Upper lobe of right lung (tissue), 1 donor: ENCODE measurements around the gene C10orf71. TPM values are rescaled to one million over a fixed set of nuclear protein-coding genes. Genes with fewer than 3 reads are reported as not detected.

Experiments used
- ATAC-seq: fragments of 200-7000 bp; cut with Tn5 transposase; one replicate; pipeline ENCODE4 v1.9.1; 2020; ENCODE audit warnings: mild to moderate bottlenecking, moderate library complexity
- DNase-seq: peaks from one replicate; pipeline ENCODE4 v3.0.0-alpha.2; 2020
- H3K27ac ChIP-seq: fragments of 200-600 bp; one replicate; pipeline ENCODE4 v1.8.0; 2022
- H3K27me3 ChIP-seq: fragments of 200-600 bp; one replicate; pipeline ENCODE4 v1.8.0; 2022; ENCODE audit warnings: mild to moderate bottlenecking
- H3K36me3 ChIP-seq: fragments of 200-600 bp; one replicate; pipeline ENCODE4 v1.8.0; 2022
- H3K4me1 ChIP-seq: fragments of 200-600 bp; one replicate; pipeline ENCODE4 v1.8.0; 2022
- H3K4me3 ChIP-seq: fragments of 200-600 bp; one replicate; pipeline ENCODE4 v1.8.0; 2022; ENCODE audit warnings: mild to moderate bottlenecking
- H3K9me3 ChIP-seq: fragments of 200-600 bp; one replicate; pipeline ENCODE4 v1.8.0; 2022
- intact Hi-C: fragments of 100-400 bp; cut with DNase I; formaldehyde crosslinking; loops from one replicate; pipeline ENCODE4 v1.11.0; 2022
- long read RNA-seq: library from polyadenylated mRNA; unstranded; transcript quantifications from one replicate; pipeline ENCODE4 v2.0.0, GENCODE V29; 2021
- total RNA-seq: library from RNA; stranded (reverse); fragmentation: NEBNext Ultra II Directional; extraction: Animal tissue kit (Norgen Biotek cat#: 25700); gene quantifications from one replicate; pipeline ENCODE4 v1.2.1, GENCODE V29; 2021
- TF ChIP-seq, protein P1 (sequence below): fragments of 200-600 bp; IDR thresholded peaks from one replicate; pipeline ENCODE4 v1.8.0; 2022; ENCODE audit warnings: antibody characterized with exemption
- donor health status: DM: no; HTN: yes; CAD: no; lungs with severe emphysema.

Gene C10orf71, protein sequence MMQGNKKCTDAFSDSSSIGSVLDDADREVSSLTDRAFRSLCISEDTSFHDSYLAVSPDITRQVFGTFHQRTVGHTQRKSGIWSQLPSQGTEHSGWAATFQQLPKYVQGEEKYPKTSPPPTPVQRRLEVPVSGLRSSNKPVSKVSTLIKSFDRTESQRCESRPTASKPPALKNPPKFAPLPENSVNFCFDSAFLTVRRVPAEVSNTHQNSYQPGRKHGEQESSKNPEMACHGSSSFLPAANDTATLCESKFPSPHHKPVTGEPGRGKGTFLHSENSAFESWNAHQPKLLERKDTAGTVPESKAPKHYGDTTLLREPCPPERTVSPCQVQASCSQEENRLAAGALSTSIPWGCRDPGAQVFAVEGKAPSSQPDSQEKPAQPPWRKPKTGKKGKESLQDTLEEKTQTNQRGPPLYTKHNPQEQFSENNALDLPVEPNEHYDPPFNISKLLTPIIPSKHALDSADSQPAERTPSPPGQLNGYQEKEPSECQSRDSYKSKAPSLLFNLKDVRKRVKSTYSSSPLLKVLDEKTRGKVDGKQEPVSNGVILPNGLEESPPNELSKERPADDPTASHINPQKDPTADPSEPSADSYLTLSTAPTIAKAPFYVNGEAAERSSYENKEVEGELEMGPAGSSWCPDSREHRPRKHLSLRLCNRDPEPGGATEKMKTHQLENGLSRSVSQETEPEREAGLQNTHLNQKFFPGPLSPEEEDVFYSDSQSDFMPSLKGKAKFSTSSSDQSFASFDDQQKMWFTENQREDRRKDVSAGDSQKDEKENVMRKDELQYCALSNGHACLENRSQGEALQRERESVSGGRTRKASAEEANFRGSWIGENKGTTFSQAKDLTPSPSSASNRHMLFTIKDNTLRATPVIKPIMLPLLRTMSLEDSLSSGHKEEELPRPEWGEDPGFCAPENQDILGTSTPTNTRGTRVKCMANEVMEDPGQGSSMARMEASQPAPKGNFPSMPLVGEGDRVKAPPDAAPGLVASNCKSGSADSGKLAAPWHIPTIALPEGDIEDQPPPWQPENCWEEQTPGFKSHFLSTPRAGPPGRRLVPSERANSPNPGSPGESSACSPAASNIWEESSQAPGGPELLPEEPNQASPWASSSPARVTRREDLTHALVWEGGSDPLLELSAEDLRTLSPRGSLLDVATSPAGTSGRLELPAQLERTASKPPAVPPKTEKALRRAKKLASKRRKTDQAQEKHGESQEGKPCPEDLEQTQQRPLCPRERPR (N-terminal part only)
- total RNA-seq = not detected
- long read RNA-seq = 0 reads

DNA sequence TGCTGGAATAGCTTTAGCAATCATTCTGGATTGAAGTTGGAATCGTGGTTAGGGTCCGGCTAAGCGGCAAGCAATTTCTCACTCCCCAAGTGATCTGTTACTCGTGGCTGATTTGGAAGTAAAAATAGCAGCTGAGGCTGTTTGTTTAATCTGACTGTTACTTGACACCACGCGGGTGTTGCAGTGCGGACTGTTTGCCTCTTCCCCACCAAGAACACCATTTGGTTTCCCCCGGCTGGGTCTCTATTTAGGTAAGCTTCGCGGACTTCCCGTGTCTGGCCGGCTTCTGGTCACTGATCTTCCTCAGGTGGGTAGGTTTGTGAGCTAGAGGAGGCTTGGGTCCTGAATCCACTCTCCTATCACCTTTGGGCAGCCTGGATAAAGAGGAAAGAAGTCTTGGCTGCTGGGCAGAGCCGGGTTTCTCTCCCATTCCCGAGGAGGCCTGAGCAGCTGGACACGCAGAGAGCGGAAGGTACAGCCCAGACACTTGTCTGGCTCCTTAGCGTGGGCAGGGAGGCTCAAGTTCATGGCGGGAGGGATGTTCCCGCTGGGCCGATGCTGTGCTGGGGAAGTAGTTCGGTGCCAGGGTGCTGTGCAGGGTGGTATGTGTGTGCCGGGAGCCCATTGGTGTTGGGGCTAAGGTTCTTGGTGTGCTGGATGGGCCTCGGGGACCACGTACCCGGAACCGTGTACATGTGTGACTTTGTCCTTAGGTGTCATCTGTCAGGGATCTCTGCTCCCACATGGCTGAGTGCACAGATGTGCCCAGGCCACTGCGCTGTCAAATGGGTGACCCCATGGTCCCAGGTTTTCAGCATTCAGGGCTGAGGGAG, at the start of gene C10orf71:
C10orf71 (plus strand) TSS at position 188 of the 833 bp plus-strand sequence. CDS start 23,376 bp downstream, outside the sequence.
- ATAC-seq (peak; percentile 7), DNase-seq (no peak)

DNA sequence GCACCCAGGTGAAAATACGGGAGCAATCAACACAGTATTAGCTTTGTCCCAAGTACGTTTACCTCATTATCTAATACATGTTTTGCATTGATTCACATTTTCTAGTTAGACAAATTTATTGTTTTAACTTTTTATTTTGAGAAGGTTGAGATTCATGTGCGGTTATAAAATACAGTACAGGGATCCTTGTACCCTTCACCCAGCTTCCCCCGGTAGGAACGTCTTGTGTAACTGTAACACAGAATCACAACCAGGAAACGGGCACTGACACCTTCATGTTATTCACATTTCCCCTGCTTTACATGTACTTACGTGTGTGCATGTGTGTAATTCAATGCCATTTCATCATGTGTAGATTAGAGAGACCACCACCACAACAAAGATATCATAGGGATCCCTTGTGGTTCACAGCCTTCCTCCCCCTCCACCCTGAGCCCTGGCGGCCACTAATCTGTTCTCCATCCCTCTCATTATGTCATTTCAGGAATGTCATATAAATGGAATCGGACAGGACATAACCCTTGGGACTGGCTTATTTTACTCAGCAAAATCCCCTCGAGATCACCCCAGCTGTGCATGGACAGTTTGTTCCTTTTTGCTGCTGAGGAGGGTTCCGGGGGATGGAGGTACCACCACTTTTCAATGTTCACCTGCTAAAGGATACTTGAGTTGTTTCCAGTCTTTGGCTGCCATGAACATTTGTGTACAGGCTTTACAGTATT, 46.5 kb upstream of the C10orf71 start:
- no peaks in the 10 kb centered on the region for H3K4me1 ChIP-seq
- H3K27ac ChIP-seq = no peak overlapping the region
- H3K36me3 ChIP-seq = no peaks in the 10 kb centered on the region
- intact Hi-C loops = no loop called here
- DNase-seq = no peak
- no peak overlapping the region for H3K4me3 ChIP-seq
- TF ChIP-seq, protein P1, sequence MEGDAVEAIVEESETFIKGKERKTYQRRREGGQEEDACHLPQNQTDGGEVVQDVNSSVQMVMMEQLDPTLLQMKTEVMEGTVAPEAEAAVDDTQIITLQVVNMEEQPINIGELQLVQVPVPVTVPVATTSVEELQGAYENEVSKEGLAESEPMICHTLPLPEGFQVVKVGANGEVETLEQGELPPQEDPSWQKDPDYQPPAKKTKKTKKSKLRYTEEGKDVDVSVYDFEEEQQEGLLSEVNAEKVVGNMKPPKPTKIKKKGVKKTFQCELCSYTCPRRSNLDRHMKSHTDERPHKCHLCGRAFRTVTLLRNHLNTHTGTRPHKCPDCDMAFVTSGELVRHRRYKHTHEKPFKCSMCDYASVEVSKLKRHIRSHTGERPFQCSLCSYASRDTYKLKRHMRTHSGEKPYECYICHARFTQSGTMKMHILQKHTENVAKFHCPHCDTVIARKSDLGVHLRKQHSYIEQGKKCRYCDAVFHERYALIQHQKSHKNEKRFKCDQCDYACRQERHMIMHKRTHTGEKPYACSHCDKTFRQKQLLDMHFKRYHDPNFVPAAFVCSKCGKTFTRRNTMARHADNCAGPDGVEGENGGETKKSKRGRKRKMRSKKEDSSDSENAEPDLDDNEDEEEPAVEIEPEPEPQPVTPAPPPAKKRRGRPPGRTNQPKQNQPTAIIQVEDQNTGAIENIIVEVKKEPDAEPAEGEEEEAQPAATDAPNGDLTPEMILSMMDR = no peak
- no peaks in the 10 kb centered on the region for H3K27me3 ChIP-seq
- no peaks in the 10 kb centered on the region for H3K9me3 ChIP-seq
- ATAC-seq = no peak

More for the DNA sequence above, at the start of gene C10orf71:
- H3K9me3 ChIP-seq = no peaks in the 10 kb centered on the region
- no peak within 1 kb of the TSS for H3K4me3 ChIP-seq
- no peak within 1 kb of the TSS for H3K27ac ChIP-seq
- TF ChIP-seq, protein P1 = no peak
- H3K27me3 ChIP-seq = no peaks in the 10 kb centered on the region
- H3K4me1 ChIP-seq = peaks cover 6% of the 10 kb centered on the region
- intact Hi-C loops = no loop called here
- no peaks in the 10 kb centered on the region for H3K36me3 ChIP-seq

DNA sequence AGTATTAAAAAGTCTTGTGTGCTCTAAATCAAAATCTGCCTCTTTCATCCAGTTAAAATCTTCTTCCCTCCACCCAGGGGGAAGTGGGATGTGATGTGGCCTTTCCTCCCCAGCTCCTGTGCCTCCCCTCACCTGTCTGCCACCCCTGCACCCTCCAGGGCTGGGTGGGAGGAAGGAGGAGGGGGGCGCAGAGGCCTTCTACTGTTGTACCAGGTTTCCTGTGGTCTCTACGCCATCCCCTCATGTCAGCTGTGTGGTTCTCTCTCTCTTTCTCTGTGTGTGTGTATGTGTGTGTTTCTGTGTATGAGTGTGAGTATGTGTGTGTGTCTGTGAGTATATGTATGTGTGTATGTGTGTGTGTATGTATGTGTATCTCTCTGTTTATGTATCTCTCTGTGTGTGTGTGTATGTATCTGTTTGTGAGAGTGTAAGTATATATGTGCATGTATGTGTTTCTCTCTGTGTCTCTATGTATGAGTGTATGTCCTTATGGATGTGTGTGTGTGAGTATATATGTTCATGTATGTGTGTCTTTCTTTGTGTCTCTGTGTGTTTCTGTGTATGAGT, 45.5 kb upstream of the C10orf71 start:
- peak; percentile 17 for ATAC-seq
- TF ChIP-seq, protein P1 = no peak
- no peak for DNase-seq

DNA sequence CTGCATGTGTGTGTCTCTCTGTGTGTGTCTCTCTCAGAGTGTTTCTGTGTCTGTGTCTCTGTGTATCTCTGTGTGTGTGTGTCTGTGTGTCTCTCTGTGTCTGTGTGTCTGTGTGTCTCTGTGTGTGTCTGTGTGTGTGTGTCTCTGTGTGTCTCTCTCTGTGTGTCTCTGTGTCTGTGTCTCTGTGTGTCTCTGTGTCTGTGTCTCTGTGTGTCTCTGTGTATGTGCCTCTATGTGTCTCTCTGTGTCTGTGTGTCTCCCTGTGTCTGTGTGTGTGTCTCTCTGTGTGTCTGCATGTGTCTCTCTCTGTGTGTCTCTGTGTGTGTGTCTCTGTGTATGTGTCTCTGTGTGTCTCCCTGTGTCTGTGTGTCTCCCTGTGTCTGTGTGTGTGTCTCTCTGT, 44.8 kb upstream of the C10orf71 start:
- H3K27me3 ChIP-seq = no peaks in the 10 kb centered on the region
- H3K4me3 ChIP-seq = no peak overlapping the region
- intact Hi-C loops = no loop called here
- DNase-seq = no peak
- H3K4me1 ChIP-seq = no peaks in the 10 kb centered on the region
- H3K9me3 ChIP-seq = no peaks in the 10 kb centered on the region
- no peak overlapping the region for H3K27ac ChIP-seq
- no peak for ATAC-seq
- H3K36me3 ChIP-seq = no peaks in the 10 kb centered on the region
- TF ChIP-seq, protein P1 = no peak

More for the DNA sequence above, 45.5 kb upstream of the C10orf71 start:
- no peaks in the 10 kb centered on the region for H3K4me1 ChIP-seq
- intact Hi-C loops = no loop called here
- H3K4me3 ChIP-seq = no peak overlapping the region
- no peaks in the 10 kb centered on the region for H3K36me3 ChIP-seq
- H3K27ac ChIP-seq = no peak overlapping the region
- no peaks in the 10 kb centered on the region for H3K27me3 ChIP-seq
- no peaks in the 10 kb centered on the region for H3K9me3 ChIP-seq
